OCI-LY1 (cell line): Measurements from ENCODE around the gene PAX4.

ENCODE experiments used
- CTCF ChIP-seq: fragments of 200-600 bp; sonication (generic), shearing (Covaris generic); IDR thresholded peaks from 2 replicates; pipeline ENCODE4 v1.5.1; 2017; ENCODE audit warnings: mild to moderate bottlenecking, antibody characterized with exemption, low read length, moderate library complexity, mixed read lengths
- EZH2 ChIP-seq: fragments of 200-600 bp; sonication (generic), shearing (Covaris generic); IDR thresholded peaks from 2 replicates; pipeline ENCODE4 v1.8.0; 2017; ENCODE audit warnings: borderline replicate concordance, mixed run types, mild to moderate bottlenecking, antibody characterized with exemption, low read length, moderate library complexity, mixed read lengths

- TF ChIP-seq CTCF = no peak
- no peak for TF ChIP-seq EZH2
These were observed 37.3 kb downstream of the PAX4 start for GRCh38 chr7:127580612-127581011.
